ENCODE data around the gene INPP5A. TPM values are rescaled to one million over a fixed set of nuclear protein-coding genes. Genes with fewer than 3 reads are reported as not detected.

The INPP5A gene
- total and polyA plus RNA-seq, 10 of the 15 experiments (the other 5 are each of a cell fraction or from before 2014, with no cell fraction given): 0.52 to 15.0 (median 6.3) TPM

- 80% methylated on average over 11 of the region's 11 CpGs for WGBS (ENCODE audit: insufficient coverage, insufficient replicate concordance, low lambda C conversion rate, missing lambda C conversion rate)
- RAD21 ChIA-PET (ENCODE audit: unreplicated experiment): no interaction called here
- Histone ChIP-seq H2AFZ (ENCODE audit: control insufficient read depth, low read depth, low read length) (no peak overlapping the region), H3K4me1 (ENCODE audit: control insufficient read depth, insufficient read depth, low read length) (no peaks in the 10 kb centered on the region), H4K20me1 (ENCODE audit: control insufficient read depth, insufficient read depth) (no peaks in the 10 kb centered on the region), H3K79me2 (ENCODE audit: control insufficient read depth, insufficient read depth, low read length) (no peaks in the 10 kb centered on the region), H3K36me3 (ENCODE audit: control insufficient read depth in 2 of 2, insufficient read depth in 2 of 2, low read length in 1 of 2) (no peaks in the 10 kb centered on the region), H3K9ac (ENCODE audit: control insufficient read depth, insufficient read depth, low read length) (no peak overlapping the region), H3K27ac (ENCODE audit: control insufficient read depth, insufficient read depth) (no peak overlapping the region), H3K9me3 (replicated peaks; ENCODE audit: control insufficient read depth, insufficient read depth, low read length) (peaks cover 2% of the 10 kb centered on the region; the same call in 1 of the 3 replicates), H3K27me3 (replicated peaks in 1 of 2; ENCODE audit: control insufficient read depth in 2 of 2, insufficient read depth in 2 of 2, low read length in 1 of 2) (no peaks in the 10 kb centered on the region), H3K4me3 (no peak overlapping the region), H3K4me2 (ENCODE audit: control insufficient read depth, insufficient read depth) (no peak overlapping the region)
- DNase-seq (ENCODE audit: low read depth, low spot score) (no peak), ATAC-seq (no peak), FAIRE-seq (no peak)
- no TSS peak for BruUV-seq (replicated peaks)
- intact Hi-C loops (cut with micrococcal nuclease; ENCODE audit: unreplicated experiment): no loop called here
- TF ChIP-seq ZSCAN29 (IDR thresholded peaks at IDR 0.05): no peak
- TF ChIP-seq KDM1A (IDR thresholded peaks at IDR 0.05; ENCODE audit: borderline replicate concordance): no peak
- no peak for TF ChIP-seq POLR2AphosphoS5 (IDR thresholded peaks at IDR 0.05; ENCODE audit: low read length)
- no peak for TF ChIP-seq PBX3 (IDR thresholded peaks at IDR 0.05; ENCODE audit: insufficient replicate concordance, low read depth, low read length)
- no peak for TF ChIP-seq SUPT20H (IDR thresholded peaks at IDR 0.05; ENCODE audit: borderline replicate concordance, control insufficient read depth, low read depth, low read length)
- no peak for TF ChIP-seq BCLAF1 (IDR thresholded peaks at IDR 0.05)
- in situ Hi-C loops (cut with MboI): no loop called here
- CTCF ChIA-PET: no interaction called here
- SMC1A ChIA-PET (ENCODE audit: uncharacterized antibody, unreplicated experiment): no interaction called here
- POLR2A ChIA-PET: no interaction called here
Measured at GRCh38 chr10:132804287-132804686, 266.7 kb downstream of the INPP5A start.

All from GM12878 (cell line).